Gastrocnemius medialis (tissue), 4 donors: ENCODE measurements around the gene ATG9B. TPM values are rescaled to one million over a fixed set of nuclear protein-coding genes. Genes with fewer than 3 reads are reported as not detected.
A peak's percentile ranks its signal among the peaks of the same experiment; 100 is the strongest.

ENCODE experiments used
- ATAC-seq, 2 donors: fragments of 150-250 bp; one replicate each; pipeline ENCODE4 v1.9.1; 2016
- DNase-seq, 2 donors: peaks; one replicate each; pipeline ENCODE4 v3.0.0-alpha.2; 2019
- H3K27ac ChIP-seq, 4 donors: fragments of 200-600 bp; sonication (generic); 1 replicate in 1 of 4; 2 replicates in 3 of 4; pipeline ENCODE4 v1.5.1; 2016 to 2018; ENCODE audit warnings: mild to moderate bottlenecking in 2 of 4, moderate library complexity in 1 of 4
- H3K27me3 ChIP-seq, 3 donors: fragments of 200-600 bp; sonication (generic) in 2 of 3; 1 replicate in 1 of 3; 2 replicates in 2 of 3; pipeline versions ENCODE4 v1.5.1 to v1.6.0; 2016 to 2019; ENCODE audit warnings: mild to moderate bottlenecking in 1 of 3, moderate library complexity in 1 of 3
- H3K36me3 ChIP-seq, 2 donors: fragments of 200-600 bp; sonication (generic) in 1 of 2; one replicate each; pipeline ENCODE4 v1.5.1; 2017 to 2018
- H3K4me1 ChIP-seq, 2 donors: fragments of 200-600 bp; sonication (generic) in 1 of 2; one replicate each; pipeline ENCODE4 v1.5.1; 2016 to 2017; ENCODE audit warnings: mild to moderate bottlenecking in 2 of 2
- H3K4me3 ChIP-seq, 4 donors: fragments of 200-600 bp; sonication (generic) in 3 of 4; 1 replicate in 1 of 4; 2 replicates in 3 of 4; pipeline ENCODE4 v1.5.1; 2016 to 2019; ENCODE audit warnings: mild to moderate bottlenecking in 2 of 4
- H3K9me3 ChIP-seq, 3 donors: fragments of 200-600 bp; sonication (generic) in 2 of 3; 1 replicate in 1 of 3; 2 replicates in 2 of 3; pipeline ENCODE4 v1.5.1; 2016 to 2019
- CTCF ChIP-seq, 5 experiments: fragments of 450-650 bp in 3 of 5; fragments of 200-600 bp in 2 of 5; sonication (generic) in 2 of 5; IDR thresholded peaks in 4 of 5; conservative IDR thresholded peaks in 1 of 5; 1 replicate in 4 of 5; 2 replicates in 1 of 5; pipeline ENCODE4 v1.5.1; 2016 to 2019; ENCODE audit warnings: antibody characterized with exemption in 5 of 5, mild to moderate bottlenecking in 3 of 5, moderate library complexity in 3 of 5
- POLR2A ChIP-seq, 2 donors: fragments of 450-650 bp; IDR thresholded peaks; one replicate each; pipeline ENCODE4 v1.6.1; 2017; ENCODE audit warnings: antibody characterized with exemption in 2 of 2, mild to moderate bottlenecking in 2 of 2, moderate library complexity in 2 of 2
- in situ Hi-C, 4 donors: fragments of 200-750 bp; cut with MboI; loops; one replicate each; pipeline versions ENCODE4 v1.15.0 to v1.8.0; 2017; ENCODE audit warnings: low sequenced_read_pairs in 4 of 4
- intact Hi-C: fragments of 100-400 bp; cut with DNase I; formaldehyde crosslinking; loops from one replicate; pipeline ENCODE4 v1.15.1; 2023; ENCODE audit warnings: low total_unique reads
- total RNA-seq, 4 donors: library from RNA; depleted of rRNA; stranded (reverse); fragments of >200 nt; gene quantifications; one replicate each; pipeline versions ENCODE4 v1.1.0 to v1.2.3, GENCODE V29; 2016

Gene ATG9B
- total RNA-seq, 4 donors from 2014 or later, result 0.31 TPM; not detected in 3

DNA sequence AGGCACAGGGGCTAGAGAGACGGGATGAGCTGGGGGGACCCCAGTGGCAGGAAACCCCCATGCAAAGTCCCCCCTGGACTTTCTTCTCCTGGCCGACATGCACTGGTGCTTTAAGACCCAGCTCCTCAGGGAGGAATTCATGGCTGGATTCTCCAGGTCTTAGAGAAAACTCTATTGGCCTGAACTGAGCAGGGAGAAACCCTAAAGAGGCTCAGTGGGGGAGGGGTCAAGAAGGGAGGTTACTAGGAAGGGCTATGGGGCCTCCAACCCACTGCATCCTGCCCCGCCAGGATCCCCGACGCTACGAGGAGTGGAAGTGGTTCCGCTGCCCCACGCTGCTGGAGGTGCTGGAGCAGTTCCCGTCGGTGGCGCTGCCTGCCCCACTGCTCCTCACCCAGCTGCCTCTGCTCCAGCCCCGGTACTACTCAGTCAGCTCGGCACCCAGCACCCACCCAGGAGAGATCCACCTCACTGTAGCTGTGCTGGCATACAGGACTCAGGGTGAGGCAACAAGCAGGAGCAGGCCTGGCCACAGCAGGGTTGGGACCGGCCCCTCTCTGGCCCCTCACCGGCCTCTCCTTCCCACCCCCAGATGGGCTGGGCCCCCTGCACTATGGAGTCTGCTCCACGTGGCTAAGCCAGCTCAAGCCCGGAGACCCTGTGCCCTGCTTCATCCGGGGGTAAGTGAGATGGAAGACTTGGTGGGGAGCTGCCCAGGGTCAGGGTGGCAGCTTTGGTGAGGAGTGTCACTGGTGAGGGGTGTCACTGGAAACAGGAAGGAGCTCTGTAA is 13.8 kb downstream of the ATG9B start:
- no peak overlapping the region for H3K4me3 ChIP-seq
- H3K27me3 ChIP-seq, result peaks cover 12 to 53% (median 50%) of the 10 kb centered on the region in 3 donors
- H3K36me3 ChIP-seq, result no peaks in the 10 kb centered on the region
- peaks cover 0 to 19% of the 10 kb centered on the region in 2 donors for H3K4me1 ChIP-seq
- in situ Hi-C loops (no loop called here), intact Hi-C loops (no loop called here)
- no peak for DNase-seq
- H3K27ac ChIP-seq, result no peak overlapping the region
- TF ChIP-seq CTCF (IDR thresholded peaks at IDR 0.05 in 4 of 5, conservative IDR thresholded peaks at IDR 0.05 in 1 of 5), result no peak
- TF ChIP-seq POLR2A (IDR thresholded peaks at IDR 0.05), result no peak
- ATAC-seq, result no peak
- no peaks in the 10 kb centered on the region for H3K9me3 ChIP-seq

DNA sequence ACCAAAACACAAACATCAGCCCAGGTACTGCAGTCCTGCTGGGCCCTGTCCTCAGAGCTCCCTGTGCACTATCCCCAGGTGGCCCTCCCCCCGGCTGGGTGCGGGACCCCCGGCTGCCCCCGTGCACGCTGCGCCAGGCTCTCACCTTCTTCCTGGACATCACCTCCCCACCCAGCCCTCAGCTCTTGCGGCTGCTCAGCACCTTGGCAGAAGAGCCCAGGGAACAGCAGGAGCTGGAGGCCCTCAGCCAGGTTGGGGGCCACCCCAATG is 14.3 kb downstream of the ATG9B start:
- Histone ChIP-seq H3K36me3 (no peaks in the 10 kb centered on the region), H3K27me3 (peaks cover 10 to 50% (median 46%) of the 10 kb centered on the region in 3 donors), H3K9me3 (no peaks in the 10 kb centered on the region), H3K4me3 (no peak overlapping the region), H3K4me1 (peaks cover 0 to 14% of the 10 kb centered on the region in 2 donors), H3K27ac (no peak overlapping the region)
- no peak for DNase-seq
- ATAC-seq, result no peak
- intact Hi-C loops (no loop called here), in situ Hi-C loops (no loop called here)
- TF ChIP-seq POLR2A (IDR thresholded peaks at IDR 0.05) (no peak), CTCF (IDR thresholded peaks at IDR 0.05 in 4 of 5, conservative IDR thresholded peaks at IDR 0.05 in 1 of 5) (no peak)

DNA sequence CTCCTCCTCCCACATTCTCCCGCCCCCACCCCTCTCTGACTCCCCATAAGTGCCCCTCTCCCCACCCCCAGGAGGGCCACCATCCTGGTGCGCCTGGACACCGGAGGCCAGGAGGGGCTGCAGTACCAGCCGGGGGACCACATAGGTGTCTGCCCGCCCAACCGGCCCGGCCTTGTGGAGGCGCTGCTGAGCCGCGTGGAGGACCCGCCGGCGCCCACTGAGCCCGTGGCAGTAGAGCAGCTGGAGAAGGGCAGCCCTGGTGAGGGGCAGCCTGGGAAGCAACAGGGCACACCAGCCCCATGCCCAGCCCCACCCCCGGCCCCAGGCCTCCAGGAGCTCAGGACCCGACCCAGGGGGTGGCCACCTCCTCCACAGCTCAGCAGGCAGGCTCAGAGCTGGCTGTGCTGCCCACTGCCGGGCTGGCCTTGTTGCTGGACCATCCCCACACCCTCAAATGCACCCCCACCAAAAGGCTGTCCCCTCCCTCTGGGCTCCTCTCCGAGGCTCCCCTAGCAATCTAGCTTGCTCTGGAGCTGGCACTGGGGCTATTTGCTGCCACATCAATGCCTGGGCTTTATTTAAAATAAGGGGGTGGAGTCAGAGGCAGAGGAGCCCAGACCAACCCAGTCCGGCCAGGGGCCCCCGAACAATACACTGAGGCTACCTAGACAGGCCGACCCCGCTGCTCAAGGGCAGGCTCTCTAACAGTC is 14.8 kb downstream of the ATG9B start:
- Histone ChIP-seq H3K9me3 (no peaks in the 10 kb centered on the region), H3K27ac (no peak overlapping the region), H3K4me1 (peaks cover 0 to 12% of the 10 kb centered on the region in 2 donors), H3K27me3 (peaks cover 8 to 45% (median 43%) of the 10 kb centered on the region in 3 donors), H3K36me3 (no peaks in the 10 kb centered on the region), H3K4me3 (no peak overlapping the region)
- in situ Hi-C loops, result no loop called here
- DNase-seq, result no peak
- intact Hi-C loops, result no loop called here
- ATAC-seq, result no peak
- no peak for TF ChIP-seq CTCF (IDR thresholded peaks at IDR 0.05 in 4 of 5, conservative IDR thresholded peaks at IDR 0.05 in 1 of 5)
- no peak for TF ChIP-seq POLR2A (IDR thresholded peaks at IDR 0.05)

GRCh38 chr7:151008511-151009323 is 15.6 kb downstream of the ATG9B start:
- intact Hi-C loops (no loop called here), in situ Hi-C loops (no loop called here)
- Histone ChIP-seq H3K27ac (no peak overlapping the region), H3K9me3 (no peaks in the 10 kb centered on the region), H3K4me3 (peak overlapping the region in 1 of 4 donors; percentile 18), H3K36me3 (no peaks in the 10 kb centered on the region), H3K4me1 (peaks cover 0 to 8% of the 10 kb centered on the region in 2 donors), H3K27me3 (peaks cover 5 to 38% (median 35%) of the 10 kb centered on the region in 3 donors)
- ATAC-seq (peak in 1 of 2 donors; percentile 30), DNase-seq (no peak)
- TF ChIP-seq CTCF (IDR thresholded peaks at IDR 0.05 in 4 of 5, conservative IDR thresholded peaks at IDR 0.05 in 1 of 5), result peak in 4 of 5 experiments; percentile 45 to 71 (median 46)
- TF ChIP-seq POLR2A (IDR thresholded peaks at IDR 0.05), result no peak
